GM12872 (cell line): ENCODE results near the gene ULBP1.

Experiments used
- CTCF ChIP-seq: IDR thresholded peaks from 3 replicates; pipeline ENCODE4 v1.5.1; 2011; ENCODE audit warnings: low read depth, mild to moderate bottlenecking, low read length, moderate library complexity; ENCODE audit not compliant: insufficient read depth

ULBP1 gene

GRCh38 chr6:149978610-149979009, 14.9 kb downstream of the ULBP1 start:
- TF ChIP-seq CTCF: no peak

DNA sequence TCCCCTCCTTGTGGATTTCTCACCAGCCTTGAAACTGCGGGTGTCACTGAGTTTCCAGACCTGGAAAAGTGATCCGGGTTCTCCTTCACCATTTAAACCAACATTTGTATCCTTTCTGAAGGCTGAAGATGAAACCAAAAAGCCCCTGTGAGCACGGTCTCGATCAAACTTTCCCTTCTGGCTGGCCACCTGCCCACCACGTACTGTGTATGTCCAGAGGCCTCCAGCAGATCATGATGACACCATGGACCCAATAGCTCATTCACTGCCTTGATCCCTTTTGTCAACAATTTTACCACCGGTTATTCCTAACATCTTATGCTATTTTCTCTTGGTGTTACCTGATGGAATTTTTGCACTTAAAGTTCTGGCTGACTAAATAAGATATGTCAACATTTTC, 15.6 kb downstream of the ULBP1 start:
- TF ChIP-seq CTCF: no peak

- no peak for TF ChIP-seq CTCF
Measured at GRCh38 chr6:149983145-149983544, 19.4 kb downstream of the ULBP1 start.

- no peak for TF ChIP-seq CTCF
Measured at GRCh38 chr6:149984773-149985172, 21.0 kb downstream of the ULBP1 start.

DNA sequence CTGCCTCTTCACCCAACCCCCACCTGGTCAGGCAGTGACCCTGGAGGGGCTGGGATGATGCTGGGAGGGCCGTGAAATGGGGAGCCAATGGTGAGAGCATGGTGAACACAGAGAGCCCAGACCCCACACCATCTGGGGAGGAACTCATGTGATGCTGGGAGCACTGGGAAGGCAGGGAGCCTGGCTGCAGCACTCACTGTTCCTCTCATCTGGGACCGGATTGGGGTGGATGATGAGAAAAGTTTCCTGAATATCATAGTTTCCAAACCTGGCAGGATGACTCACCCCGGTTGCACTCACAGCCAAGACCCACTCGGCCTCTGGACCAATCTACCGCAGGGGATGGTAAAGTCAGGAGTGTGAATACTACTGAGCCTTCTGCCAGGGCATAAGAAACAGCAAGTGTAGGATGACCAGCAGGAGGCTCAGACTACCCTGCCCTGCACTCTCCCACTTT, 21.8 kb downstream of the ULBP1 start:
- no peak for TF ChIP-seq CTCF

GRCh38 chr6:149987602-149988107, 23.9 kb downstream of the ULBP1 start:
- no peak for TF ChIP-seq CTCF

DNA sequence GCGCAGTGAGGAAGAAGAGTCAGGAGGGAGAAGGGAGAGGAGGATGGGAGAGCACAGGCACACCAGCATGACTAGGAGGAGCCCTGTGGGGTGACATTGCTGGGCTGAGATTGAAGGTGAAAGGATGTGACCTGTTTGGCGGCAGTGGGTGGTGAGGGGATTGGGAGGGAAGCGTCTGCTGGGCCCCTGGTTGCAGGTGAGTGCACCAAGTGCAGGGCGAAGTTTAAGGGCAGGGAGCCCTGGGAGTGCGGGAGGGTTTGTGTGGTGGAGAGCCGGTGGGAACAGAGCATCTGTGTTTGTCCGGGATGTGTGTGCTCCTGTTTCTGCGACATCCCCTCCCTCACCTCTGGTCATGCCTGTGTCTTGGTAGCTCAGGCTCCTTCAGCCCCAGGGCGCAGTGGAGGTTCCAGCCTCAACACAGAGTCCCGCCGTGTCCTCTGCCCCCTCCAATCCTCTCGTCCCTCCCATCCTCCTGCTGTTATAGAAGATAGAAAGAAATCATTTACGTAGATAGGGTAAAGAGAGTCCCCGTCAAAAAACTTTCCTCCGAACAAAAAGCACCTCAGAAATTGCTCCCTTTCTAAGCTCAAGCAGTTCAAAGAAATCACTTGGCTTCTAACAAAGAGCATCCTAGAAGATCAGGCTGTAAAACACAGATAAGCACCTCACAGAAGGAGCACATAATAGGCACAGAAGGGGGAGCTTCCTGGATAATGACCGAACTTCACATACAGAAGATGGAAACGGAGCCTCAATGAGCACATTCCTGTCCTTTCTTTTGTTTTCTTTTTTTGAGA, 25.0 kb downstream of the ULBP1 start:
- TF ChIP-seq CTCF: no peak
